Keratinocyte (primary cell): ENCODE measurements around the gene ECHDC3. TPM values are rescaled to one million over a fixed set of nuclear protein-coding genes. Genes with fewer than 3 reads are reported as not detected.

Experiments
- DNase-seq: peaks from one replicate; pipeline ENCODE4 v3.0.0-alpha.2; 2011; ENCODE audit warnings: low read depth, missing footprints, low spot score
- FAIRE-seq: peaks from 2 replicates; lab custom pipeline; 2011; peaks lifted over from hg19 to GRCh38; lab: Jason Lieb, UNC
- H2AFZ ChIP-seq: 2 replicates; pipeline ENCODE4 v1.6.0; 2012; ENCODE audit warnings: low read length, control low read depth, inconsistent platforms; ENCODE audit not compliant: control insufficient read depth
- H3K27ac ChIP-seq: 2 replicates; pipeline ENCODE4 v1.5.1; 2011; ENCODE audit warnings: low read length; ENCODE audit not compliant: control insufficient read depth, insufficient read depth
- H3K27me3 ChIP-seq: 3 replicates; pipeline ENCODE4 v1.6.0; 2011; ENCODE audit warnings: low read length; ENCODE audit not compliant: control insufficient read depth, insufficient read depth; ENCODE audit errors: extremely low read depth
- H3K36me3 ChIP-seq, 2 experiments: 2 replicates in 1 of 2; 3 replicates in 1 of 2; pipeline ENCODE4 v1.5.1; 2011; ENCODE audit warnings: low read length in 2 of 2, mild to moderate bottlenecking in 1 of 2; ENCODE audit not compliant: control insufficient read depth in 2 of 2, insufficient read depth in 2 of 2; ENCODE audit errors: extremely low read depth in 1 of 2
- H3K4me1 ChIP-seq: 3 replicates; pipeline ENCODE4 v1.5.1; 2011; ENCODE audit warnings: low read length; ENCODE audit not compliant: control insufficient read depth, insufficient read depth; ENCODE audit errors: extremely low read depth
- H3K4me2 ChIP-seq: 3 replicates; pipeline ENCODE4 v1.6.0; 2011; ENCODE audit warnings: low read depth, low read length; ENCODE audit not compliant: control insufficient read depth, insufficient read depth; ENCODE audit errors: extremely low read depth
- H3K4me3 ChIP-seq, 3 experiments: fragments of 200-600 bp in 1 of 3; sonication (generic) in 1 of 3; 2 replicates in 2 of 3; 3 replicates in 1 of 3; pipeline ENCODE4 v1.5.1; 2011 to 2016; ENCODE audit warnings: low read length in 3 of 3, mild to moderate bottlenecking in 3 of 3, control low read depth in 2 of 3, inconsistent platforms in 1 of 3, low read depth in 1 of 3, mixed read lengths in 1 of 3, mixed run types in 1 of 3, moderate library complexity in 1 of 3; ENCODE audit not compliant: control insufficient read depth in 2 of 3, insufficient read depth in 2 of 3; ENCODE audit errors: extremely low read depth in 1 of 3
- H3K79me2 ChIP-seq: 2 replicates; pipeline ENCODE4 v1.6.0; 2012; ENCODE audit warnings: low read length; ENCODE audit not compliant: control insufficient read depth, insufficient read depth
- H3K9ac ChIP-seq: 3 replicates; pipeline ENCODE4 v1.6.0; 2011; ENCODE audit warnings: low read length; ENCODE audit not compliant: control insufficient read depth, insufficient read depth; ENCODE audit errors: extremely low read depth
- H3K9me1 ChIP-seq: 3 replicates; pipeline ENCODE4 v1.6.0; 2011; ENCODE audit warnings: low read length; ENCODE audit not compliant: control insufficient read depth, insufficient read depth; ENCODE audit errors: extremely low read depth
- H3K9me3 ChIP-seq: 2 replicates; pipeline ENCODE4 v1.5.1; 2012; ENCODE audit warnings: low read depth, low read length; ENCODE audit not compliant: control insufficient read depth
- H4K20me1 ChIP-seq: 3 replicates; pipeline ENCODE4 v1.6.0; 2011; ENCODE audit warnings: low read length; ENCODE audit not compliant: control insufficient read depth, insufficient read depth; ENCODE audit errors: extremely low read depth
- EZH2 ChIP-seq: IDR thresholded peaks from one replicate; pipeline ENCODE4 v1.6.1; 2012; ENCODE audit warnings: inconsistent platforms, mild to moderate bottlenecking, low read length, moderate library complexity
- dilution Hi-C: fragments of 300-500 bp; cut with MboI; formaldehyde crosslinking; loops from one replicate; pipeline ENCODE4 v1.7.0; 2020; ENCODE audit warnings: low sequenced_read_pairs; ENCODE audit not compliant: extremely low pct_ligation_motif_present
- polyA plus RNA-seq, 5 experiments: library from polyadenylated mRNA; depleted of rRNA in 3 of 5; stranded (reverse) in 3 of 5; stranded (forward) in 1 of 5; unstranded in 1 of 5; fragments of >200 nt; gene quantifications; 1 replicate in 1 of 5; 2 replicates in 3 of 5; 3 replicates in 1 of 5; pipeline versions ENCODE4 v1.2.1 to v1.2.3, GENCODE V29; 2011 to 2012; ENCODE audit warnings: missing spikeins in 2 of 5, low read depth in 1 of 5, low replicate concordance in 1 of 5
- TF ChIP-seq, protein P1 (sequence below), 3 experiments: IDR thresholded peaks in 1 of 3; conservative IDR thresholded peaks in 1 of 3; optimal IDR thresholded peaks in 1 of 3; 2 replicates in 2 of 3; 3 replicates in 1 of 3; pipeline versions ENCODE3 to v1.5.1; 2011; ENCODE audit warnings: low read length in 3 of 3, mild to moderate bottlenecking in 3 of 3, moderate library complexity in 2 of 3, control low read depth in 1 of 3, inconsistent platforms in 1 of 3; ENCODE audit not compliant: insufficient read depth in 2 of 3; ENCODE audit errors: extremely low read depth in 1 of 3

ECHDC3 gene
- polyA plus RNA-seq, 1 donor (not counting 4 experiments of a cell fraction or from before 2014, with no cell fraction given): 3.5 TPM

DNA sequence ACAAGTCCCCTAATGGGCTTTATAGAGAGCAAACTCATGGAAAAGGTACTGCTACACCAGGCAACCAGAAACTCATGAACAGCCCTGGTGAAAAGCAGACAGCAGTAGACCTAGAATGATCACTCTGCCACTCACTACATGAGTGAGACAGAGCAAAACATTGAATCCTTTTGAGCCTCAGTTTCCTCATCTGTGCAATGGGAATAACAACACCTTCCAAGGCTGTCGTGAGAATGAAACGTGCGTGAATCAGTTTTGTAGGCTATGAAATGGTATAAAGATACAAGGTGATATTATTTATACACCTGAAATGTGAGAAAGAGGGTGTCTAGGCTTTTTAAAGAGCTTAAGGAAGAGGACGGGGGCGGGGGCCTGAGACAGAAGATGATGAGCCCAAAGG, 66.6 kb downstream of the ECHDC3 start:
- H2AFZ ChIP-seq: no peak overlapping the region
- H3K36me3 ChIP-seq: no peaks in the 10 kb centered on the region
- H3K9me1 ChIP-seq: no peaks in the 10 kb centered on the region
- no peak overlapping the region for H3K4me3 ChIP-seq
- DNase-seq (no peak), FAIRE-seq (no peak)
- H3K4me1 ChIP-seq: peaks cover 5% of the 10 kb centered on the region
- dilution Hi-C loops: no loop called here
- no peaks in the 10 kb centered on the region for H3K9me3 ChIP-seq
- no peaks in the 10 kb centered on the region for H3K79me2 ChIP-seq
- TF ChIP-seq, protein P1, sequence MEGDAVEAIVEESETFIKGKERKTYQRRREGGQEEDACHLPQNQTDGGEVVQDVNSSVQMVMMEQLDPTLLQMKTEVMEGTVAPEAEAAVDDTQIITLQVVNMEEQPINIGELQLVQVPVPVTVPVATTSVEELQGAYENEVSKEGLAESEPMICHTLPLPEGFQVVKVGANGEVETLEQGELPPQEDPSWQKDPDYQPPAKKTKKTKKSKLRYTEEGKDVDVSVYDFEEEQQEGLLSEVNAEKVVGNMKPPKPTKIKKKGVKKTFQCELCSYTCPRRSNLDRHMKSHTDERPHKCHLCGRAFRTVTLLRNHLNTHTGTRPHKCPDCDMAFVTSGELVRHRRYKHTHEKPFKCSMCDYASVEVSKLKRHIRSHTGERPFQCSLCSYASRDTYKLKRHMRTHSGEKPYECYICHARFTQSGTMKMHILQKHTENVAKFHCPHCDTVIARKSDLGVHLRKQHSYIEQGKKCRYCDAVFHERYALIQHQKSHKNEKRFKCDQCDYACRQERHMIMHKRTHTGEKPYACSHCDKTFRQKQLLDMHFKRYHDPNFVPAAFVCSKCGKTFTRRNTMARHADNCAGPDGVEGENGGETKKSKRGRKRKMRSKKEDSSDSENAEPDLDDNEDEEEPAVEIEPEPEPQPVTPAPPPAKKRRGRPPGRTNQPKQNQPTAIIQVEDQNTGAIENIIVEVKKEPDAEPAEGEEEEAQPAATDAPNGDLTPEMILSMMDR (optimal IDR thresholded peaks at IDR 0.05 in 1 of 3, IDR thresholded peaks at IDR 0.05 in 1 of 3, conservative IDR thresholded peaks at IDR 0.05 in 1 of 3; ENCODE audit: extremely low read depth in 1 of 3, insufficient read depth in 2 of 3, low read length in 3 of 3): no peak
- TF ChIP-seq EZH2: no peak
- H3K9ac ChIP-seq: no peak overlapping the region
- H3K4me2 ChIP-seq: no peak overlapping the region
- no peaks in the 10 kb centered on the region for H4K20me1 ChIP-seq
- H3K27me3 ChIP-seq: no peaks in the 10 kb centered on the region
- no peak overlapping the region for H3K27ac ChIP-seq

DNA sequence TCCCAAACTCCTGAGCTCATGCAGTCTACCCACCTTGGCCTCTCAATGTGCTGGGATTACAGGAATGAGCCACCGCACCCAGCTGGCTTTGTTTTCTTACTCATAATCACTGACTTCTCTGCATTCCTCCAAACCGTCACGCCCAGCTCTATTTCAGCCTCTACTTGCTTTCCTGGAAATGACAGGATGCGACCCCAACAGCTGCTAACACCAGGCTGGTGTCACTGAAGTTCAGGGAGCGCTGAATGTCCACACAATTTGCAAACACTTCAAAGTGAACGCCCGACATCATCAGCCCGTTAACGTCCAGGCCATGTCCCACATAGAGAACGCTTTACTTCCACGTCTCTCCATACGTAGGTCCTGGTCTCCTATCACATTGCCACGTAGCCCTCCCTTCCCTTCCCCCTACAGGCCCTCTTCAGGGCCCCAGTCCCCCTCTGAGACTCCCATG, 68.2 kb downstream of the ECHDC3 start:
- dilution Hi-C loops: no loop called here
- TF ChIP-seq, protein P1 (optimal IDR thresholded peaks at IDR 0.05 in 1 of 3, IDR thresholded peaks at IDR 0.05 in 1 of 3, conservative IDR thresholded peaks at IDR 0.05 in 1 of 3; ENCODE audit: extremely low read depth in 1 of 3, insufficient read depth in 2 of 3, low read length in 3 of 3): no peak
- TF ChIP-seq EZH2: no peak
- no peaks in the 10 kb centered on the region for H3K9me3 ChIP-seq
- no peak overlapping the region for H3K27ac ChIP-seq
- H2AFZ ChIP-seq: peak overlapping the region; percentile 65
- FAIRE-seq (peak; percentile 55), DNase-seq (no peak)
- H3K27me3 ChIP-seq: no peaks in the 10 kb centered on the region
- no peaks in the 10 kb centered on the region for H3K79me2 ChIP-seq
- H3K9ac ChIP-seq: no peak overlapping the region
- H3K4me1 ChIP-seq: peaks cover 8% of the 10 kb centered on the region
- H3K4me2 ChIP-seq: peak overlapping the region; percentile 22
- no peaks in the 10 kb centered on the region for H3K36me3 ChIP-seq
- H4K20me1 ChIP-seq: no peaks in the 10 kb centered on the region
- H3K4me3 ChIP-seq: no peak overlapping the region
- no peaks in the 10 kb centered on the region for H3K9me1 ChIP-seq
